ENCODE measurements around the gene EPHB3.

The EPHB3 gene

GRCh38 chr3:184561061-184561912 lies at the start of gene EPHB3:
Gene EPHB3 (plus strand): TSS chr3:184561785. CDS start chr3:184562236, 451 bp downstream.
- peak; percentile 83 to 96 for DNase-seq

GRCh38 chr3:184512621-184513020 lies 49.0 kb upstream of the EPHB3 start:
- no peak for DNase-seq

- peak; percentile 72 to 75 for DNase-seq
Measured at GRCh38 chr3:184513276-184514170, 48.1 kb upstream of the EPHB3 start.

- DNase-seq, result no peak
Measured at GRCh38 chr3:184514171-184514490, 47.5 kb upstream of the EPHB3 start.

GRCh38 chr3:184523825-184524615 lies 37.6 kb upstream of the EPHB3 start:
- peak; percentile 41 to 47 for DNase-seq

- peak; percentile 57 to 66 for DNase-seq
Measured at GRCh38 chr3:184524981-184525336, 36.6 kb upstream of the EPHB3 start.

GRCh38 chr3:184525337-184526087 lies 36.1 kb upstream of the EPHB3 start:
- DNase-seq, result no peak

GRCh38 chr3:184526088-184526433 lies 35.5 kb upstream of the EPHB3 start:
- DNase-seq, result no peak

GRCh38 chr3:184531626-184532280 lies 29.8 kb upstream of the EPHB3 start:
- no peak for DNase-seq

GRCh38 chr3:184532940-184533732 lies 28.4 kb upstream of the EPHB3 start:
- no peak for DNase-seq

- DNase-seq, result no peak
Measured at GRCh38 chr3:184537885-184538665, 23.5 kb upstream of the EPHB3 start.

- no peak for DNase-seq
Measured at GRCh38 chr3:184538666-184539431, 22.7 kb upstream of the EPHB3 start.

- DNase-seq, result no peak
Measured at GRCh38 chr3:184539801-184540435, 21.7 kb upstream of the EPHB3 start.

GRCh38 chr3:184540777-184541681 lies 20.6 kb upstream of the EPHB3 start:
- DNase-seq, result peak; percentile 58 to 64

- DNase-seq, result no peak
Measured at GRCh38 chr3:184541886-184542562, 19.6 kb upstream of the EPHB3 start.

- DNase-seq, result no peak
Measured at GRCh38 chr3:184542577-184542976, 19.0 kb upstream of the EPHB3 start.

GRCh38 chr3:184543256-184543655 lies 18.3 kb upstream of the EPHB3 start:
- no peak for DNase-seq
